ENCODE measurements around the gene PRCC. TPM values are rescaled to one million over a fixed set of nuclear protein-coding genes. Genes with fewer than 3 reads are reported as not detected.

Gene PRCC
- total and polyA plus RNA-seq, 2 of the 13 experiments (the other 11 are each of a cell fraction or from before 2014, with no cell fraction given), result 24.2 to 40.5 TPM

DNA sequence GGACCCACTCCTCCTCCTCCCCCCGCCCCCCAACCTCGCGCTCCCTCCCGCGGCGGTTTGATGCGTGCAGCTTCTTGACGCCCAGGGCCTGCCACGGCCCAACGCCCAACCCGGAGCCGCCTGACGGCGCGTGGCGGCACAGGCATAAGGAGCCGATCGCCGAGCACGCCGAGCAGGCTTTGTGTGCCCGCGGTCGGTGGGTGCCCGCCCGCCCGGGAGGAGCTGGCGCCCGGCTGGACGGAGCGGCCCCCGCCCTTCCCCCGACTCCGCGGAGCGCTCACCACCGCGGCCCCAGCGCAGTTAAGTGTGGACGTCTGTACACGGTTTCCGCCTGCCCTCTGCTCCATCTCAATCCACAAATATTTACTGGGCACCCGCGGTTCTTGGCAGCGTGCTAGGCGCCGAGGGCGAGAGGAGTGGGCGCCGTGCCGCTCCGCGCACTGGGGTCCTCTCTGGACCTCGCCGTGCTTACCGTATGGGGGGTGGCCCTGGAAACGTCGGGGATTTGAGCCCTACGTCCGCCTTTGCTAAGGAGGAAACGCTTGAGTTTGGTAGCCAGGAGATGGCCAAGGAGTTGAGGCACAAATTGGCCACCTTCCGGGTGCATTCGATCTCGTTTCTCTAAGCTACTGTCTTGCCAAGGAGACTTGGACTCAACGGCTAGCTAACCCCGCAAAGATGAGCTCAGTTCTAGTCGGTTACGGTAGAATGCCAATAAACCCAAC, 15.4 kb upstream of the PRCC start (continued):
- TF ChIP-seq ZNF329 (CRISPR knock-in tag; IDR thresholded peaks at IDR 0.05; ENCODE audit: low read depth) (0 out of 2 replicates have a peak, but pooled peaks have one; percentile 53), ZNF496 (CRISPR knock-in tag; IDR thresholded peaks at IDR 0.05; ENCODE audit: insufficient replicate concordance) (no peak), ZNF253 (CRISPR knock-in tag; IDR thresholded peaks at IDR 0.05; ENCODE audit: borderline replicate concordance) (no peak; the same call in 1 of the 2 replicates), ZNF263 (CRISPR knock-in tag; IDR thresholded peaks at IDR 0.05) (peak; percentile 95), ZNF891 (CRISPR knock-in tag; IDR thresholded peaks at IDR 0.05) (peak; percentile 73; the same call in 1 of the 2 replicates), PAF1 (CRISPR knock-in tag; IDR thresholded peaks at IDR 0.05) (no peak), ZNF24 (IDR thresholded peaks at IDR 0.05) (no peak), ARHGAP35 (CRISPR knock-in tag; IDR thresholded peaks at IDR 0.05; ENCODE audit: borderline replicate concordance) (0 out of 2 replicates have a peak, but pooled peaks have one; percentile 86), TCF12 (IDR thresholded peaks at IDR 0.05) (no peak), TCF12 (CRISPR knock-in tag; IDR thresholded peaks at IDR 0.05) (no peak), HNRNPLL (IDR thresholded peaks at IDR 0.05; ENCODE audit: low read depth, low read length, poor library complexity, severe bottlenecking) (peak; percentile 65), ZNF3 (CRISPR knock-in tag; IDR thresholded peaks at IDR 0.05) (no peak; the same call in 1 of the 2 replicates), EEA1 (CRISPR knock-in tag; IDR thresholded peaks at IDR 0.05; ENCODE audit: borderline replicate concordance) (no peak), CBX2 (IDR thresholded peaks at IDR 0.05; ENCODE audit: low read depth, low read length) (no peak), CBX2 (CRISPR knock-in tag; IDR thresholded peaks at IDR 0.05; ENCODE audit: low read depth) (no peak), CHD2 (IDR thresholded peaks at IDR 0.05; ENCODE audit: low read depth, low read length) (0 out of 2 replicates have a peak, but pooled peaks have one; percentile 51), ZNF274 (CRISPR knock-in tag; IDR thresholded peaks at IDR 0.05) (no peak), DMAP1 (CRISPR knock-in tag; IDR thresholded peaks at IDR 0.05) (no peak), ZBTB42 (CRISPR knock-in tag; IDR thresholded peaks at IDR 0.05) (0 out of 2 replicates have a peak, but pooled peaks have one; percentile 65), ZNF678 (CRISPR knock-in tag; IDR thresholded peaks at IDR 0.05) (no peak), FOXJ3 (CRISPR knock-in tag; IDR thresholded peaks at IDR 0.05; ENCODE audit: borderline replicate concordance) (no peak), FIP1L1 (IDR thresholded peaks at IDR 0.05; ENCODE audit: borderline replicate concordance, insufficient read depth, low read depth, low read length) (no peak), DDIT3 (CRISPR knock-in tag; IDR thresholded peaks at IDR 0.05) (no peak), ZNF616 (CRISPR knock-in tag; IDR thresholded peaks at IDR 0.05; ENCODE audit: low read depth) (peak; percentile 61), ZNF607 (CRISPR knock-in tag; IDR thresholded peaks at IDR 0.05; ENCODE audit: borderline replicate concordance) (peak; percentile 76; the same call in 1 of the 2 replicates), GATAD2A (CRISPR knock-in tag; IDR thresholded peaks at IDR 0.05) (0 out of 2 replicates have a peak, but pooled peaks have one; percentile 15), KDM5A (IDR thresholded peaks at IDR 0.05; ENCODE audit: borderline replicate concordance, low read length) (no peak), PTBP1 (IDR thresholded peaks at IDR 0.05; ENCODE audit: low read depth, low read length, poor library complexity, severe bottlenecking) (no peak)
- TF ChIP-seq, protein P1, sequence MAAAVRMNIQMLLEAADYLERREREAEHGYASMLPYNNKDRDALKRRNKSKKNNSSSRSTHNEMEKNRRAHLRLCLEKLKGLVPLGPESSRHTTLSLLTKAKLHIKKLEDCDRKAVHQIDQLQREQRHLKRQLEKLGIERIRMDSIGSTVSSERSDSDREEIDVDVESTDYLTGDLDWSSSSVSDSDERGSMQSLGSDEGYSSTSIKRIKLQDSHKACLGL (CRISPR knock-in tag; IDR thresholded peaks at IDR 0.05), result no peak
